NCI-H82 treated with DMSO at 0.1 percent for 48 hours (cell line): ENCODE measurements around the gene SLBP.
A peak's percentile ranks its signal among the peaks of the same experiment; 100 is the strongest.

Source experiments
- DNase-seq: peaks from one replicate; lab custom pipeline; 2025; ENCODE audit not compliant: unreplicated experiment; lab: John Stamatoyannopoulos, UW

Gene SLBP

GRCh38 chr4:1727117-1728031, 15.3 kb upstream of the SLBP start:
- no peak for DNase-seq

DNA sequence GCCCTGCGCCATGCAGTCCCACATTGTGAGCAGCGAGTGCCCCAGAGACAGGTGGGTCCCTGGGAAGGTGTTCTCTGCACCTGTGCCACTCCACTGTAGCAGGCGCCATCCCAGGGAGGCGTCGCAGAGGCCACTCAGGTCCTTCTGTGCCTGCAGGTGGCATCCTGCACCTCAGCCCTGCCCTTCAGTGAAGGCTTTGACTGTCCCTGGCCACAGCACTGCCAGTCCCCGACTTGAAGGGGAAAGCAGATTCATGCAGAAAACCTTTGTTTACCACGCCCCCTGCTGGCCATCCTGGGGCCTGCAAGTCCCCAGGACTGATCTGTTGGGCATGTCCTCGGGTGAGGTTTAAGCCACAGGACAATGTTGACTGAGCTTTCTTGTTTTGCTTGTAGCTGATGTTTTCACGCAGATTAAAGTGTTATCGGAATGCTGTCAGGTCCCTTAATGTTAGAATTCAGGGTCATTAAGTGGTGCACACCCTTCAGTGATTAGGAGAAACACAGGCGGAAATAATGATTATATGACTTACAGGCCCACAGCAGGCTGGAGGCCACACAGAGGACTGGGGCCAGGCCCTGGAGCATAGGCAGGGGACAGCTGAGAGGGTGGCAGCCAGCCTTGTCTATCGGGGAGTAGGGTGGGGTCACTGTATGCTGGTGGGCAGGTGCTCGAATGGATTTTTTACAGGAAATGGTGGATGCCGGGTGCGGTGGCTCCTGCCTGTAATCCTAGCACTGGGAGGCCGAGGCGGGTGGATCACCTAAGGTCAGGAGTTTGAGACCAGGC, 14.2 kb upstream of the SLBP start:
- DNase-seq: no peak

DNA sequence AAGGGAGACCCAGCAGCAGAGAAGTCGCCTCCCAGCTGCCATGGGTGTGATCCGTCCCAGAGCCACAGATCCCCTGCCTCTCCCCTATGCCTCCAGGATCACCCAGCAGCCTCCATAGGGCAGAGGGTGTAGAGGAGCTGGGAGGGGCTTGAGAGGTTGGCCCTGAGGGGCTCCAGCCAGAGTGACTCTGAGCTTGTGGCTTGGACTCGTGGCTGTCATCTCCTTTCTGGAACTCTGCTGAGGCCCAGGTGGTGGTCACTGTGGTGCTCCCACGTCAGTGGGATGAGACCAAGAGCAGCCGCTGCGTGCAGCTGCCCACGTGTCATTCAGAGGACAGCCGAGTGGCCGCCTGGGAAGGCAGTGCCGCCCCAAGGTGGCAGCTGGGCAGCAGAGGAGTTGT, 13.4 kb upstream of the SLBP start:
- DNase-seq: no peak

DNA sequence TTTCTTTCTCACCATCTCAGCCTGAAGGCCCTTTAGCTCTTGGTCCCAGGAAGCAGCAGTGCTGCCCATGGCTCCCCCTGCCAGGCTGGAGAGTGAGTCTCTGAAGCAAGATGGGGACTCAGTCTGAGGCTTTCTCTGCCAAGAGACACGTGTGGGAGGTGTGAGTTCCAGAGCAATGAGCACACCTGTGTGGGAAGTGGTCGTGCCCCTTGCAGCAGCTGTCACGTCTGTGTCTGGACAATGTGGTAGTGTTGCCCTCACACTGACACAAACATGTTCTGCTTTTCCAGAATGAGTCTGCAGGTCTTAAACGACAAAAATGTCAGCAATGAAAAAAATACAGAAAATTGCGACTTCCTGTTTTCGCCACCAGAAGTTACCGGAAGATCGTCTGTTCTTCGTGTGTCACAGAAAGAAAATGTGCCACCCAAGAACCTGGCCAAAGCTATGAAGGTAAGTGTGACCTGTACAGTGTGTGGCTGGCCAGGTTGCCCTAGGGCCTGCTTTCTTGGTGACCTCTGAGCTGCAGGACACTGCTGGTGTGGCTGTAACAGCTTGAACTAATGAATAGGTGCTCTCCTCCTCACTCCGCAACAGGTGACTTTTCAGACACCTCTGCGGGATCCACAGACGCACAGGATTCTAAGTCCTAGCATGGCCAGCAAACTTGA, 11.1 kb upstream of the SLBP start:
- DNase-seq: no peak

DNA sequence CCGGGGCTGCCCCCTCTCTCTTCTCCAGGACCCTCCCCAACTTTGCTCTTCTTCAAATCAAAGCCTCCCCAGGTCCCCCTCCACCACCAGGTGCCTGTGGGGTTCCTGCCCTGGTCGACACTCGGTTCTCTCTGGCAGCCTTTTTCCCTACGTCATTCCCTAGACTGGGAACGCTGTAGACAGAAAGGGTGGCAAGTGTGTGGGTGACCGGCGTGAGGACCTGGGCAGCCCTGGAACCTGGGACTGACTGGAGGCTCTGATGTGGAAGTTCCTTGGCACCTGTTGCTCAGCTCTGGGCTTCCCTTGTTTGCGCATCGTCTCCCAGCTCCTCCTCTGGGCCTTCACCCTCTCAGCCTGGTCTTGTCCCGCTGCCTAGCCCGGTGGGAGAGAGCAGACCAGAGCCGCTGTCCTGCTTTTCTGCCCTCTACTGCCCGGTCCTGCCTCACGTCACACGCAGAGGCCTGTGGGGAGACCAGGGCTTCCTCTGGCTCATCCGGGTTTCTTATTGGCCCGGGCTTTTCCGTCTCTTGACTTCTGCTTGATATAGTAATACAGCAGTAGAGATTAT, 10.5 kb upstream of the SLBP start:
- no peak for DNase-seq

GRCh38 chr4:1721666-1722550, 9.8 kb upstream of the SLBP start:
- no peak for DNase-seq

- peak; percentile 64 for DNase-seq
Measured at GRCh38 chr4:1721003-1721665, 9.0 kb upstream of the SLBP start, which contains the start of the genes TACC3 and TMEM129. Gene TACC3 (plus strand): TSS chr4:1721521. CDS start chr4:1723422, 1,901 bp downstream. Gene TMEM129 (minus strand): TSS chr4:1721323. CDS start chr4:1720837, 486 bp downstream.

DNA sequence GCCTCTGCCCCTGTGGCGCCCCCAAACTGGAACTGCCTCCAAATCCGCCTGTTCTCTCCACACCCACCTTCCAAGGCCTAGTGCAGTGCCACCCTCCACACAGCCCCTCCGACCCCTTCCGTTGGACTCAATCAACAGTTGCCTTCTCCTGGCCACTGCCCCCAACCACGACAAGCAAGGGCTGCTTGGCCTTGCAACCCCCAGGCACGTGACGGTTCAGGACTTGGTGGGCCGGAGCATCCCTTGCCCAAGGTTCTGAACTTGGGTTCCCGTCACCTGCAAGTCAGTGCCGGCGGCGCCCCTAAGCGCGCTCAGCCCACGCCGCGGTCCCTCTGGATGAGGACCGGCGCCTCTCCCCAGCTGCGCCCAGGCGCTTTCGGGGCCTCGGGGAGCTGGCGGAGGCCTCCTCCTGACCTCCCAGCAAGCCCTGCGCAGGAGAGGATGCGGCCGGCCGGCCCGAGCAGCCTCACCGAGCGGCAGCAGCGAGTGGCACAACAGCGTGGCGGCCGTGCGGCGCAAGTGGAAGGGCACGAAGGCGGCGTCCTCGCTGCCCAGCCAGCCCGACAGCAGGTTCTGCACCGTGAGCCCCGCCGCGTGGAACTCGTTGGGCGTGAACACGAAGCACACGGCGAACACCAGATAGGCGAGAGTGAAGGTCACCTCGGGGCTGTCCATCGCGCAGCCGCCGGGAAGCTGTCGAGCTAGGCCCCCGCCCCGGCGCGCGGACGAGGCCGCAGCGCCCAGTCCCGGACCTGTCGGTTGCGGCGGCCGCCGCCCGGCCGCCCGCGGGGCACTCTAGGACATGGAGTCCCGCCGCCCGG, 8.3 kb upstream of the SLBP start:
- no peak for DNase-seq

- no peak for DNase-seq
Measured at GRCh38 chr4:1718095-1718850, 6.2 kb upstream of the SLBP start.

DNA sequence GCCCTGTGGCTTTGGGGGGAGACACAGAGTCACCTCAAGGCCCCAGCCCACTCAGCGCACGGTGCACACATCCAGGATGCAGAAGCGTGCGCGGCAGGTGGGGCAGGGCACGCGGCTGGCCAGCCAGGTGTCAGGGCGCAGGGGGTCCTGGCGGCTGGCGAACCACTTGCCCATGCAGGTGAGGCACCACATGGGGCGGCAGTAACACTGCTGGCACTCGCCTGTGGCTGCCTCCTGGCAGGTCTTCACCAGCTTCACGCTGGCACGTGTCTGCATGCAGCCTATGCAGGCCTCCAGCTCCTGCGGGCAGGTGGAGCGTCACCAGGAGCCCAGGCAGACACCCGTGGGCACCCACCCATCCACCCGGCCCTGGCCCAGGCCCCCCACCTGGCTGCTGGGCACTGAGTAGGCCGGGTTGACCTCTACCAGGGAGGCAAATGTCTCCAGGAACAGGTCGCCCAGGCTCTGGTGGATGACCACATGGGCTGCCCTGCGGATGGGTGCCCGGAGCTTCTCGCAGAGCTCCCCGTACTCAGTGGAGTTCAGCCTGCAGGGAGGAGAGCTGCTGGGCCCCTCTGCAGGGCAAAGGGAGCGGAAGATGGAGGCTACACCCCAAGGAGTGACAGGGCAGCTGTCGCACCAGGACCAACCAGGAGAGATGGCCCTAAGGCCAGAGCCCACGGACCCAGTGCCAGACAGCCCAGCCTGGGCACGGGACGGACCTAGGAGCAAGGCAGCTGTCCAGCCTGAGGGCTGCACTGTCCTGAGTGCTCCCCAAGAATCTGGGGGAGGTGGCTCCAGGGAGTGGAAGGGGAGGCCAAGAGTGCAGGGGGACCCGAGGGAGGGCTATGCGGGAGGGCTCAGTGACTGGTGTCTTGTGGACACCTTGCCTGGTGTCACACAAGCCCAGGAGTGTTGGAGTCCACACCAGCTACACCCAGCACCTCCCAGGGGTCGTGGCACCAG, 5.3 kb upstream of the SLBP start:
- no peak for DNase-seq

GRCh38 chr4:1716065-1716945, 4.2 kb upstream of the SLBP start:
- no peak for DNase-seq

DNA sequence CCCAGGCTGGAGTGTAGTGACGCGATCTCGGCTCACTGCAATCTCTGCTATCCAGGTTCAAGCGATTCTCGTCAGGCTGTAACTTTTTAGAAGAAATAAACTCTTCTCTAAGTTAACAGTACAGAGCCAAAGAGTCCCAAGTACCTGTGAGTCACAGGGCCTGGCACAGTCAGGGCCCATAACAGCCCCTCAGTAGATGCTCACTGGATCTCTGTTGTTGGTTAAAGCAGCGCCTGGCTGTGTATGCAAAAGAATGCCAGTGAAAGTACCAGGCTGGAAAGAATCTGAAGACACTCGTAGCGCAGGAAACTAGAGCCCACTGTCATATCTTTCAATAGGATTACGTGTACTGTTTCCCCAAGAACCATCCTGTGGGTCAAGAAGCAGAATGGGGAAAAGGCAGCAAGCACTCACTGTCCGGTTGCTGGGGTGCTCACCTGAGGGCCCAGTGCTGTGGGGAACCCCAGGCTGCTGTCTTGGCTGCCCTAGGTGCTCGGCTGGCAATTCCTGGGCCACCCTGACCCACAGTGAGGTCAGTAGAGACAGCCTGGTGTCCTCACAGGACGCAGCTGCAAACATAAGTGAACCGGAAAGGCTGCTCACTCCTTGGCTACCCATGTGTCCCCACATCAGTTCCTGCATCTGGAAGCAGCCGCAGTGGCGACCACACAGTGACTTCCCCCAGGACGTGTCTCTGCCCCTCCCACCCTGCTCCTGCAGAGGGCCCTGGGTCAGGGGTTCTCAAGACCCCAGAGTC, 3.1 kb upstream of the SLBP start:
- no peak for DNase-seq

DNA sequence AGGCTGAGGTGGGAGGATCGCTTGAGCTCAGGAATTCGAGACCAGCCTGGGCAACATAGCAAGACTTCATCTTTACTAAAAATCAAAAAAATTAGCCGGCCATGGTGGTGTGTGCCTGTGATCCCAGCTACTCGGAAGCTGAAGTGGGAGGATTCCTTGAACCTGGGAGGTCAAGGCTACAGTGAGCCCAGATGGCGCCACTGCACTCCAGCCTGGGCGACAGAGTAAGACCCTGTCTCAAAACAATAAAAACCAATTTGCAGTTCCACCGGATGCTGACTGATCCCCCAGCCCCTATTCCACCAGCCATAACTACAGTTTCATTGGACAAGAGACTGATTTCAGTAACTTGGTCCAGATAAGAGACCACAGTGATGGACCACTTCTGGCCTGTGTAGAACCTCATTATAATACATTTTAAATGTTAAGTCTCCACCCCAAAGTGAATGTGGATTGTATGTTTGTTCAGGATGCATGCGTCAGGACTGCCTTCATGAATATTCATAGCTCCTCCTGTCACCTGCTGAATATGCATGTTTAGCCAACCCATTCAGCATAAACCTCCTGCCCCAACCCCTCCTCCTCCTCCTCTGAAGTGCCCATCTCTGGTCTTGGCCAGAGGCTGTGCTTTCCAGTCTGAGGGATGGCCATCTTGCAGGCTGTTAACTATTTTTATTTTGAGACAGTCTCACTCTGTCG, 2.3 kb upstream of the SLBP start:
- no peak for DNase-seq

GRCh38 chr4:1713003-1713851, 1.1 kb upstream of the SLBP start:
- no peak for DNase-seq
